ENCODE data around the gene MTHFD1L.
"Not testable (repeated sequence)": the region's sequence is repeated elsewhere in the genome, so short reads cannot be mapped to it uniquely, and the experiment has no call there.

The MTHFD1L gene

DNA sequence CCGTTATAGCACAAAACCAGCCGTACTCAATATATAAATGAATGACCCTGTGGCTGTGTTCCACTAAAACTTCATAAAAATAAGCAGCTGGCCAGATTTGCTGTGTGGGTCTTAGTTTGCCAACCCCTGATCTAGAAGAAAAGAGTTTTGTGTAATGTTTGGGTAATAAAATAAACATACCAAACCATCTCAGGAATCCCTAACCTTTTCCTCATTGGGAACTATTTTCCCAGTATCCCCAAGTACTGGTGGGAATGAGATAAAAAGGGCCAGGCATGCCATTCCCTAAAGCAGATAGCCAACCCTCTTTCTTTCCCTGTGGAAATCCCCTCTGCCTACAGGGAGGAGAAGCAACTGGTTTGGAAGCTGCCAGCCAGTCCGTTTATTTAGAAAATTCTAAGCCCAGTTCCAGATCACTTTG is 205.1 kb downstream of the MTHFD1L start:
- no peak for DNase-seq

- DNase-seq, result no peak
Observed at GRCh38 chr6:151071295-151071694, 205.8 kb downstream of the MTHFD1L start.

DNA sequence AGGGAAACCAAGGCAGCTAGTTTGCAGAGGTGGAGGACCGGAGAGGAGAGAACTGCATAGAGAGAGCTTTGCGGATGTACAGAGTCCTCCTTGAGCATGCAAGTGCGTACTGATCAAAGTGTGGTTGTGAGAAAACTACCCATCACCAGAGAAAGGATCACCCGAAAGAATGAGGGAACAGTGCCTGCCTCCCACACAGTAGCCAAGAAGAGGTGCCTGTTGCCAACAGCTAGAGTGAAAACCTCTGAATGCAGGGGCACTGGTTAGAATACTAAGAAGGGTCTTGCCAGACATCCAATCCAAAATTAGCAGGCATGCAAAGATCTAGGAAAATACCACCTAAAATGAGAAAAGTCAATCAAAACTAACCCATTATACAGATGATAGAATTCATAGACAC is 207.6 kb downstream of the MTHFD1L start:
- no peak for DNase-seq

- DNase-seq, result no peak
Observed at GRCh38 chr6:151073701-151074100, 208.2 kb downstream of the MTHFD1L start.

- no peak for DNase-seq
Observed at GRCh38 chr6:151075005-151075404, 209.5 kb downstream of the MTHFD1L start.

- DNase-seq, result no peak
Observed at GRCh38 chr6:151075527-151075926, 210.0 kb downstream of the MTHFD1L start.

DNA sequence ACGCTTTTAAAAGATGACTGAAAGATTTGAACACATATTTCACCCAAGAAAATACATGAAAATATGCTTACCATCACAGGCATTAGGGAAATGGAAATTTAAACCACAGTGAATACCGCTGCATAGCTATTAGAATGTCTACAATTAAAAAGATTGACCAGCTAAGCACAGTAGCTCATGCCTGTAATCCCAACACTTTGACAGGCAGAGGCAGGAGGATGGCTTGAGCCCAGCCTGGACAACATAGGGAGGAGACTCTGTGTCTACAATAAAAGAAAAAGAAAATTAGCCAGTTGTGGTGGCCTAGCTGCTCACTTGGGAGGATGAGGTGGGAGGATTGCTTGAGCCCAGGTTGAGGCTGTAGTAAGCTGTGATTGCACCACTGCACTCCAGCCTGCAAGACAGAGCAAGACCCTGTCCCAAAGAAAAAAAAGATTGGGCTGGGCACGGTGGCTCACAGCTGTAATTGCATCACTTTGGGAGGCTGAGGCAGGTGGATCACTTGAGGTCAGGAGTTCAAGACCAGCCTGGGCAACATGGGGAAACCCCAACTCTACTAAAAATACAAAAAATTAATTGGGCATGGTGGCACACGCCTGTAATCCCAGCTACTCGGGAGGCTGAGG is 210.5 kb downstream of the MTHFD1L start:
- DNase-seq, result no peak

DNA sequence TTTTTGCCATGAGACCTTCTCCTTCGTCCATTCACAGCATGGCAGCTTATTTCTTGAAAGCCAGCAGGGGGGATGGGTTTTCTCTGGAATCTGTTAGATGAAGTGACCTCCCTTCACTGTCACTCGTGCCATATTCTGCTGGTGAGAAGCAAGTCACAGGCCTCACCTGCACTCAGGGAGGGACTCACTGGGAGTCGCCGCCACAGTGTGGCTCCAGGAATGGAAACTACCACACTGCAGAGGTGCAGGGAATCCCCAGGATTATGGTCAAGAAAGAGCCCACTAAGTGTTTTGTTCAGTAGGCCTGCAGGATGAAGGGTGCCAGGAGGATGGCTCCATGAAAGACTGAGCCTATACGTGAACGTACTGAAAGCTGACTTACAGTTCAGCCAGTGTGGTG is 213.2 kb downstream of the MTHFD1L start:
- DNase-seq, result no peak

DNA sequence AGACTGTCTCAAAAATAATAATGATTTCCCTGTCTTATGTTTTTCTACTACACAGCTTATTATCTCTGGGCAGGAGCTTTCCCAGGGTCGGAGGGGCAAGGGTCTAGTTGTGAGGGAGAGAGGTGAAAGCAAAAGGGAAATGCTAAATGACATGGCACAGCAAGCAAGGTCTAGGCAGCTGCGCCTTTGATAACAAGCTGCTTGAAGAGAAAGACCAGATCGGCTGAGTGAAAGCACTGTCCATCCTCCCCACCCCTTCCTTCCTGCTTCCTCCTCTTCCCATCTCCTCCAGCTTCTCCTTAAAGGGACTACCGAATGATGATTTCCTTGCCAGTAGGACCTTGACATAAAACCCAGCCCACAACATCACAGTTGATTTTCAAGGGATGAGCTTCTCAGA is 216.2 kb downstream of the MTHFD1L start:
- no peak for DNase-seq

DNA sequence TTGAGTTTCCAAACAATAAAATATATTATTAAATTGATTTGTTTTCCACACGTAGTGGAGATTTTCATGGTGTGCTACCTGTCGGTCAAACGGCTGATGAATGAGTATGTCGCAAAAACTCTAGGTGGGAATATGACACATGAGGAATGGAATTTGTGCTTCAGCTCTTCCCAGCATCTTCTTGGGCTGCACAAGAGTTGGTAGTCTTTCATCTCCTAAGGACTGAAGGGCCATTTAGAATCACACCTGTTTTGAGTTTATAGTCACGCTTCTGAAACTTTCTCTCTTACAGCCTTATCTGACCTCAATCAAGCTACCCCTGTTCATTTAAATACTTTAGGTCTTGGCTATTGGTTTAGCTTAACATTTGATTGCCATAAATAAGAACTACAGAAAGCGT is 216.6 kb downstream of the MTHFD1L start:
- no peak for DNase-seq

DNA sequence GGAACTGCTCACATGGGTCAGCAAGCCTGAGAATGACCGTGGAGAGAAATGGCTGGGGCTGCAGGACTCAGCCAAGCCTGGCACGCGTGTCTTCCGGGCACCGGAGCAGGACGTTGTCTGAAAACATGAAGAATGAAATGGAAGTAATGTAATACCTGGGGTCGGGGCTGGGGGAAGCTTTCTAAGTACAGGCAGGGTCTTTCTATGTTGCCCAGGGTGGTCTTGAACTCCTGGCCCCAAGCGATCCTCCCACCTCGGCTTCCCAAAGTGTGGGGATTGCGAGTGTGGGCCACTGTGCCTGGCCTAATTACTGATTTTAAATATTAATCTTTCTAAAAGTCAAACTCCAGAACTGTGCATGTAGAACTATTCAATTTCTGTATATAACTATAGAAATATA is 218.8 kb downstream of the MTHFD1L start:
- no peak for DNase-seq

GRCh38 chr6:151087055-151087454 is 221.6 kb downstream of the MTHFD1L start:
- DNase-seq, result not testable (repeated sequence)

- DNase-seq, result no peak
Observed at GRCh38 chr6:151087861-151088598, 222.5 kb downstream of the MTHFD1L start.

DNA sequence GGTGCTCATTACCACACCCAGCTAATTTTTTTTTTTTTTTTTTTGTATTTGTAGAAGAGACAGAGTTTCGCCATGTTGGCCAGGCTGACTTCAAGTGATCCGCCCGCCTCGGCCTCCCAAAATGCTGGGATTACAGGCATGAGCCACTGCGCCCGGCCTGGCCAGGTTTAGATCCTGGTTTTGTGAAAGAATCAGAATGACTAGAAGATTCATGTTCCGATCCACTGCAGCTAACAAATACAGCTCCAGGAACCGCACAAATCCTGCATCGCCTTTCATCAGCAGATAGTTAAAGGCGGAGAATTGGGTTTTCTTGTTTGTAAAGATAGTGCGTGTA is 223.1 kb downstream of the MTHFD1L start:
- DNase-seq, result no peak

- no peak for DNase-seq
Observed at GRCh38 chr6:151088963-151089362, 223.5 kb downstream of the MTHFD1L start.

GRCh38 chr6:151089978-151090377 is 224.5 kb downstream of the MTHFD1L start:
- no peak for DNase-seq

DNA sequence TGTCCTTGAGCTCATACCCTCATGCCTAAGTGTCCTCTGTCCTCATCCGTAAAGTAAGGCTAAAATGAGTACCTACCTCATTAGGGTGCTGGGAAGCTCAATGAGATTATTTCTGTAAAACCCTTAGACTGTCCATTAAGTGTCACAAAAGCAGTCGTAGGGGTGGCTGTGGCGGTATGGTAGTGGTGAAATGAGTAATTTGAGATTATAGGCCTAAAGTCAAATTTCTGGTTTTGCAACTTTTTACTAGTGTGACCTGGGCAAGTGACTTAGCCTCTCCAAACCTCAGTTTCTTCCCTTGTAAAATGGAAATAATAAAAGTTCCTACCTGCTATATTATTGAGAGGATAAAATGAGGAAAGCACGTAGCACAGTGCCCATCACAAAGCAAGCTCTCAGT is 226.1 kb downstream of the MTHFD1L start:
- DNase-seq, result no peak

DNA sequence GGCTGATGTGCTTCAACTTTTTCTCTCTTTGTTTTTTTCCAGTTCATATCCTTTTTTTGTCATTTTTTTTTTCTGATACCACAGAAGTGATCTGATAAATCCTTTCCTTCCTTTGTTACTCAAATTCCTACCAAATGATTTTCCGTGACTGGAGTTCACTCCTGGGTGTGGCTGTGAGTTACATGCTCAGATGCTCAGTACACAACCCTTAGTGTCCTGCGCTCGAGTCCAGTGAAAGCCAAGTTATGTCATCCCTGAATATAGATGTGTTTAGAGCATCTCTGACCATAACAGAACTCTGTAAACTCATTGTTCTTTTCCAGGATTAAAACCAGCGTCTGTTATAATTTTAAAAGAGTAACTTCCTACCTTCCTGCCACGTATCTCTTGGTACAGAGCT is 227.1 kb downstream of the MTHFD1L start:
- no peak for DNase-seq

GRCh38 chr6:151093706-151094105 is 228.2 kb downstream of the MTHFD1L start:
- no peak for DNase-seq

- DNase-seq, result no peak
Observed at GRCh38 chr6:151095538-151096254, 230.2 kb downstream of the MTHFD1L start.

GRCh38 chr6:151096255-151096612 is 230.7 kb downstream of the MTHFD1L start:
- no peak for DNase-seq

DNA sequence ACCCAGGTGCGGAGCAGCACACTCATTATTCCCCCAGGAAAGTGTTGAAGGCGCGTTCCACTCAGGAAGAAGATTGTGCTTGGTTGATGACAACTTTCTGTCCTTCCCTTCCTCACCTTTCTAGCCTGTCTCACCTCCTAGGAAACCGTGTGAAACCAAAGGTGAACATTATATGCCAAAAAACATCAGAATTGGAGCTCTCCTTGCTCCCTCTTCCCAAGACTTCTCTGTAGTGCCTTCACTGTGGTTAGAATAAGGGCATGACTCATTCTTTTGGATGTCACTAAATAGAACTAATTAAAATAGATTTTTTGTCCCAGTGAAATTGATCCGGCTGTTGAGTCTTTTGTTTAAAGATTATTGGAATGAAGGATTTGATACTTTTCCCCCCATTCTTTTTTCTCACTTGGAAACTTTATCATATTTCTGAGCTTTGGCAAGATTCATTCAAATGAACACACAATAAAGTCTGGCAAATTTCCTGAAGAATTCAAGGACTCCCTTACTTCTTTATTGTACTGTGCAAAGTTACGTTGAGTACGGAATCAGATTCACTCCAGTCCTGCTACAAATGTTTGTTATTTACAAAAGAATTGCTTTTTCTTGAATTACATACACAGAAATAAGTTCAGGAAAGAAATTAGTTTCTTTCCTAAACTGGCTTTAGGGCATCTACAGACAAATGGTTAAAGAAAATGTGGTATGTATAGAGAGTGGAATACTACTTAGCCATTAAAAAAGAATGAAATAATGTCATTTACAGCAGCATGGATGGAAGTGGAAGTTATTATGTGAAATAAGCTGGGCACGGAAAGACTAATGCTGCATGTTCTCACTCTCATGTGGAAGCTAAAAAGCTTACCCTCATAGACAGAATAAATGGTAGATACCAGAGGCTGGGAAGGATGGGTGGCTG is 231.4 kb downstream of the MTHFD1L start:
- no peak for DNase-seq

DNA sequence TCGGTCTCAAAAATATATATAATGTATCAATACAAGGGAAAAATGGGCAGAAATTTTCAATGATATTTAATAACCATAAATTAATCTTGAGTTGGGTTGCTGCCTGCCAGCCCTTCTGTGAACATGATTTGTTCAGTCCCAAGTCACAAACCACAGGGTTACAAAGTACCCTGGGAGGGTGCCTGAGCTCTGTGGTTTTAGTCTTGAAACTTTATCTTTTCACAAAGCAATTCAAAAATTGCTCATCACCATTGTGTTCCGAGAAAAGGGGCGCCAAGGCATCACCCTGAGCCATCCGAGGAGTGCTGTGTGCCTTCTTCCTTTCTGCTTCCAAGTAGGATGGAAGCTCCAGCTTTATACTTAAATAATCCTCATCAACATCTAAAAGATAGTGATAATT is 232.7 kb downstream of the MTHFD1L start:
- DNase-seq, result no peak
